NT2/D1 (cell line): Measurements from ENCODE around the gene SYT15.

Experiments
- SUZ12 ChIP-seq: IDR thresholded peaks from 2 replicates; pipeline ENCODE4 v1.6.1; 2011; ENCODE audit not compliant: insufficient read length, insufficient read depth; ENCODE audit errors: extremely low read depth
- YY1 ChIP-seq: IDR thresholded peaks from 2 replicates; pipeline ENCODE4 v1.6.1; 2011; ENCODE audit not compliant: insufficient read length, insufficient read depth
- ZNF274 ChIP-seq: IDR thresholded peaks from 2 replicates; pipeline ENCODE4 v1.6.1; 2011; ENCODE audit warnings: mild to moderate bottlenecking, low read depth, low read length

GRCh38 chr10:46552526-46553237 is 26.2 kb upstream of the SYT15 start:
- no peak for TF ChIP-seq YY1
- no peak for TF ChIP-seq ZNF274
- no peak for TF ChIP-seq SUZ12
